Keratinocyte (primary cell): ENCODE results near the gene AXIN1. TPM values are rescaled to one million over a fixed set of nuclear protein-coding genes. Genes with fewer than 3 reads are reported as not detected.

Experiments used
- DNase-seq: peaks from one replicate; pipeline ENCODE4 v3.0.0-alpha.2; 2011; ENCODE audit warnings: low read depth, missing footprints, low spot score
- FAIRE-seq: peaks from 2 replicates; lab custom pipeline; 2011; peaks lifted over from hg19 to GRCh38; lab: Jason Lieb, UNC
- H2AFZ ChIP-seq: 2 replicates; pipeline ENCODE4 v1.6.0; 2012; ENCODE audit warnings: low read length, control low read depth, inconsistent platforms; ENCODE audit not compliant: control insufficient read depth
- H3K27ac ChIP-seq: 2 replicates; pipeline ENCODE4 v1.5.1; 2011; ENCODE audit warnings: low read length; ENCODE audit not compliant: control insufficient read depth, insufficient read depth
- H3K27me3 ChIP-seq: 3 replicates; pipeline ENCODE4 v1.6.0; 2011; ENCODE audit warnings: low read length; ENCODE audit not compliant: control insufficient read depth, insufficient read depth; ENCODE audit errors: extremely low read depth
- H3K36me3 ChIP-seq, 2 experiments: 2 replicates in 1 of 2; 3 replicates in 1 of 2; pipeline ENCODE4 v1.5.1; 2011; ENCODE audit warnings: low read length in 2 of 2, mild to moderate bottlenecking in 1 of 2; ENCODE audit not compliant: control insufficient read depth in 2 of 2, insufficient read depth in 2 of 2; ENCODE audit errors: extremely low read depth in 1 of 2
- H3K4me1 ChIP-seq: 3 replicates; pipeline ENCODE4 v1.5.1; 2011; ENCODE audit warnings: low read length; ENCODE audit not compliant: control insufficient read depth, insufficient read depth; ENCODE audit errors: extremely low read depth
- H3K4me2 ChIP-seq: 3 replicates; pipeline ENCODE4 v1.6.0; 2011; ENCODE audit warnings: low read depth, low read length; ENCODE audit not compliant: control insufficient read depth, insufficient read depth; ENCODE audit errors: extremely low read depth
- H3K4me3 ChIP-seq, 3 experiments: fragments of 200-600 bp in 1 of 3; sonication (generic) in 1 of 3; 2 replicates in 2 of 3; 3 replicates in 1 of 3; pipeline ENCODE4 v1.5.1; 2011 to 2016; ENCODE audit warnings: low read length in 3 of 3, mild to moderate bottlenecking in 3 of 3, control low read depth in 2 of 3, inconsistent platforms in 1 of 3, low read depth in 1 of 3, mixed read lengths in 1 of 3, mixed run types in 1 of 3, moderate library complexity in 1 of 3; ENCODE audit not compliant: control insufficient read depth in 2 of 3, insufficient read depth in 2 of 3; ENCODE audit errors: extremely low read depth in 1 of 3
- H3K79me2 ChIP-seq: 2 replicates; pipeline ENCODE4 v1.6.0; 2012; ENCODE audit warnings: low read length; ENCODE audit not compliant: control insufficient read depth, insufficient read depth
- H3K9ac ChIP-seq: 3 replicates; pipeline ENCODE4 v1.6.0; 2011; ENCODE audit warnings: low read length; ENCODE audit not compliant: control insufficient read depth, insufficient read depth; ENCODE audit errors: extremely low read depth
- H3K9me1 ChIP-seq: 3 replicates; pipeline ENCODE4 v1.6.0; 2011; ENCODE audit warnings: low read length; ENCODE audit not compliant: control insufficient read depth, insufficient read depth; ENCODE audit errors: extremely low read depth
- H3K9me3 ChIP-seq: 2 replicates; pipeline ENCODE4 v1.5.1; 2012; ENCODE audit warnings: low read depth, low read length; ENCODE audit not compliant: control insufficient read depth
- H4K20me1 ChIP-seq: 3 replicates; pipeline ENCODE4 v1.6.0; 2011; ENCODE audit warnings: low read length; ENCODE audit not compliant: control insufficient read depth, insufficient read depth; ENCODE audit errors: extremely low read depth
- EZH2 ChIP-seq: IDR thresholded peaks from one replicate; pipeline ENCODE4 v1.6.1; 2012; ENCODE audit warnings: inconsistent platforms, mild to moderate bottlenecking, low read length, moderate library complexity
- dilution Hi-C: fragments of 300-500 bp; cut with MboI; formaldehyde crosslinking; loops from one replicate; pipeline ENCODE4 v1.7.0; 2020; ENCODE audit warnings: low sequenced_read_pairs; ENCODE audit not compliant: extremely low pct_ligation_motif_present
- polyA plus RNA-seq, 5 experiments: library from polyadenylated mRNA; depleted of rRNA in 3 of 5; stranded (reverse) in 3 of 5; stranded (forward) in 1 of 5; unstranded in 1 of 5; fragments of >200 nt; gene quantifications; 1 replicate in 1 of 5; 2 replicates in 3 of 5; 3 replicates in 1 of 5; pipeline versions ENCODE4 v1.2.1 to v1.2.3, GENCODE V29; 2011 to 2012; ENCODE audit warnings: missing spikeins in 2 of 5, low read depth in 1 of 5, low replicate concordance in 1 of 5
- TF ChIP-seq, protein P1 (sequence below), 3 experiments: IDR thresholded peaks in 1 of 3; conservative IDR thresholded peaks in 1 of 3; optimal IDR thresholded peaks in 1 of 3; 2 replicates in 2 of 3; 3 replicates in 1 of 3; pipeline versions ENCODE3 to v1.5.1; 2011; ENCODE audit warnings: low read length in 3 of 3, mild to moderate bottlenecking in 3 of 3, moderate library complexity in 2 of 3, control low read depth in 1 of 3, inconsistent platforms in 1 of 3; ENCODE audit not compliant: insufficient read depth in 2 of 3; ENCODE audit errors: extremely low read depth in 1 of 3

The AXIN1 gene
- polyA plus RNA-seq, 1 donor (not counting 4 experiments of a cell fraction or from before 2014, with no cell fraction given): 8.8 TPM

DNA sequence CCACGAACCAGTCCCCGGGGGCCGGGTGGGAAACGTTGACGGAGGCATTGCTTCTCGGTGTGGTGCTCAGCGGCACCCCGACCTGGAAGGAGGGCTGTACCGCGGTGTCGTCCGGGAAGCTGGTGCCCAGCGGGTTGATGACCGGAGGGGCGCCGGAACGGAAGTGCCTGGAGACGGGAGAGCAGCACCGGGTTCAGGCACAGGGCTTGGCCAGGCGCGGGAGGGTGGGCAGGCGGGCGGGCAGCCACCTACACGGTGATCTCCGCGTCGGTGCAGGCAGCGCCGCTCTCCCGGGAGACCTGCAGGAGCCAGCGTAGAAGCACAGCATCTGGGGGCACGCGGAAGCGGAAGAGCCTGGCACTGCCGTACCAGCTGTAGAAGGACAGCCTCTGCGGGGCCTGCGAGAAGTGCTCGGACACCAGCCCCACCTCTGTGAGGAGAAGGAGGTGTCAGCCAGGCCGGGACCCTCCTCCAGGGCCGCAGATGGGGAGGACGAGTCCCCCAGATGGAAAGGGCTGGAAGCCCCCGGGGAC is 25.0 kb upstream of the AXIN1 start:
- H3K9me1 ChIP-seq: no peaks in the 10 kb centered on the region
- H3K27me3 ChIP-seq: no peaks in the 10 kb centered on the region
- H2AFZ ChIP-seq: no peak overlapping the region
- H3K4me3 ChIP-seq: no peak overlapping the region
- DNase-seq (no peak), FAIRE-seq (no peak)
- H3K79me2 ChIP-seq: peaks cover 9% of the 10 kb centered on the region
- H4K20me1 ChIP-seq: no peaks in the 10 kb centered on the region
- peaks cover 5% of the 10 kb centered on the region for H3K4me1 ChIP-seq
- H3K27ac ChIP-seq: no peak overlapping the region
- no peak overlapping the region for H3K9ac ChIP-seq
- peaks cover 0 to 15% of the 10 kb centered on the region in 2 experiments for H3K36me3 ChIP-seq
- no peak overlapping the region for H3K4me2 ChIP-seq
- no peaks in the 10 kb centered on the region for H3K9me3 ChIP-seq
- TF ChIP-seq, protein P1, sequence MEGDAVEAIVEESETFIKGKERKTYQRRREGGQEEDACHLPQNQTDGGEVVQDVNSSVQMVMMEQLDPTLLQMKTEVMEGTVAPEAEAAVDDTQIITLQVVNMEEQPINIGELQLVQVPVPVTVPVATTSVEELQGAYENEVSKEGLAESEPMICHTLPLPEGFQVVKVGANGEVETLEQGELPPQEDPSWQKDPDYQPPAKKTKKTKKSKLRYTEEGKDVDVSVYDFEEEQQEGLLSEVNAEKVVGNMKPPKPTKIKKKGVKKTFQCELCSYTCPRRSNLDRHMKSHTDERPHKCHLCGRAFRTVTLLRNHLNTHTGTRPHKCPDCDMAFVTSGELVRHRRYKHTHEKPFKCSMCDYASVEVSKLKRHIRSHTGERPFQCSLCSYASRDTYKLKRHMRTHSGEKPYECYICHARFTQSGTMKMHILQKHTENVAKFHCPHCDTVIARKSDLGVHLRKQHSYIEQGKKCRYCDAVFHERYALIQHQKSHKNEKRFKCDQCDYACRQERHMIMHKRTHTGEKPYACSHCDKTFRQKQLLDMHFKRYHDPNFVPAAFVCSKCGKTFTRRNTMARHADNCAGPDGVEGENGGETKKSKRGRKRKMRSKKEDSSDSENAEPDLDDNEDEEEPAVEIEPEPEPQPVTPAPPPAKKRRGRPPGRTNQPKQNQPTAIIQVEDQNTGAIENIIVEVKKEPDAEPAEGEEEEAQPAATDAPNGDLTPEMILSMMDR (optimal IDR thresholded peaks at IDR 0.05 in 1 of 3, IDR thresholded peaks at IDR 0.05 in 1 of 3, conservative IDR thresholded peaks at IDR 0.05 in 1 of 3; ENCODE audit: extremely low read depth in 1 of 3, insufficient read depth in 2 of 3, low read length in 3 of 3): no peak
- no peak for TF ChIP-seq EZH2
- dilution Hi-C loops: no loop called here

DNA sequence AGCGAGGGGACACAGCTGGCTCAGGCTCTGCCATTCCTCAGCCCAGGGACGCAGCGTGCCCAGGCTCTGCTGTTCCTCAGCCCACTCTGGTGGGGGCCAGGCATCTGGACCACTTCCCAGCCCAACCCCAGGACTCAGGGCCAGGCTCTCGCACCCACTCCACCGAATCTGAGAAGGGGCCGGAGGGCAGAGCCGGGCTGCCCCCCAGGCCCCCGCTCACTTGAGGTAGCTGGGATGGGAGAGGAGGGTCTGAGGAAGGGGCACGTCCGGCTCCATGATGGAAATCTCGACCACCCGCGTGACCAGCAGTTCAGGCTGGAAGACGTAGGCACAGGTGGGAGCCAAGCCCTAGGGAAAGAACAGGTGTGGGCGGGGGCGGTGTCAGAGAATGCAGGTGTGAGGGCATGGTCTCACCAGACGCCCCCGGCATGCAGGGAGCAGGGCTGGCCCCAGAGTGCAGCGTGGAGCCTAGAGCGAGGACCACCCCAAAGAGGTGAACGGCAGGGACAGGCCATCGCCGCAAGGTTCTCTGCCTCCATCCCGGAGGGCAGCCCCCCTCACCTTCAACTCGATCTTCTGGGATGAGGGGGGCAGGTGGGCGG is 24.4 kb upstream of the AXIN1 start:
- dilution Hi-C loops: no loop called here

More for the DNA sequence above, 24.4 kb upstream of the AXIN1 start:
- Histone ChIP-seq H3K4me1 (peaks cover 3% of the 10 kb centered on the region), H3K36me3 (peaks cover 0 to 15% of the 10 kb centered on the region in 2 experiments), H3K9me1 (no peaks in the 10 kb centered on the region), H3K4me2 (no peak overlapping the region), H3K4me3 (no peak overlapping the region), H4K20me1 (no peaks in the 10 kb centered on the region), H3K9me3 (no peaks in the 10 kb centered on the region), H3K79me2 (peaks cover 9% of the 10 kb centered on the region), H3K9ac (no peak overlapping the region), H3K27me3 (no peaks in the 10 kb centered on the region), H2AFZ (no peak overlapping the region), H3K27ac (no peak overlapping the region)
- TF ChIP-seq EZH2: no peak
- TF ChIP-seq, protein P1 (optimal IDR thresholded peaks at IDR 0.05 in 1 of 3, IDR thresholded peaks at IDR 0.05 in 1 of 3, conservative IDR thresholded peaks at IDR 0.05 in 1 of 3; ENCODE audit: extremely low read depth in 1 of 3, insufficient read depth in 2 of 3, low read length in 3 of 3): no peak
- FAIRE-seq (no peak), DNase-seq (no peak)
